Measurements from ENCODE around the gene LCAT. TPM values are rescaled to one million over a fixed set of nuclear protein-coding genes. Genes with fewer than 3 reads are reported as not detected.

Gene LCAT
- total and polyA plus RNA-seq, 9 donors, result 12.5 to 30.0 (median 25.5) TPM

DNA sequence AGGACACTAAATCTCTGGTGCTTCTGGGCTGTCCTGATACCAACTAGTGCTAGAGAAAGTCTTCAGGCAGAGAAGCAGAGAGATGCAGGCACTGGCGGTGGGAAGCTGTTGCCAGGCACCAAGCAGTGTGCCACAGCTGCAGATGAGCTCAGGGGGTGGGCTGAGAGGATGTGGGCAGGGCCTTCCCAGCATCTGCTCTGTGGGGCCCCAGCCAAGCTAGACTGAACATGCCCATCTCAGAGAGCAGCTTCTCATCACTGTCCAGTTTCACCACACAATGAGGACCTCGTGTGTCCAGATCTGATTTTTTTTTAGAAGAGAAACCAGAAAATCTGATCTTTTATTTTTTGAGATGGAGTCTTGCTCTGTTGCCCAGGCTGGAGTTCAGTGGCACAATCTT lies 33.8 kb downstream of the LCAT start:
- peak; percentile 83 for DNase-seq
- Histone ChIP-seq H3K4me3 (ENCODE audit: low read length) (no peak overlapping the region), H3K36me3 (ENCODE audit: control insufficient read depth, insufficient read depth, low read length) (peaks cover 43% of the 10 kb centered on the region), H3K4me1 (ENCODE audit: control insufficient read depth, insufficient read depth, low read length) (peaks cover 15% of the 10 kb centered on the region), H3K27me3 (ENCODE audit: control insufficient read depth, insufficient read depth, low read length) (no peaks in the 10 kb centered on the region), H3K27ac (ENCODE audit: low read length) (peak overlapping the region; percentile 47), H3K9me3 (replicated peaks; ENCODE audit: control insufficient read depth, low read depth, low read length) (no peaks in the 10 kb centered on the region)
- 73% methylated on average over 2 of the region's 2 CpGs for WGBS (ENCODE audit: insufficient coverage)

DNA sequence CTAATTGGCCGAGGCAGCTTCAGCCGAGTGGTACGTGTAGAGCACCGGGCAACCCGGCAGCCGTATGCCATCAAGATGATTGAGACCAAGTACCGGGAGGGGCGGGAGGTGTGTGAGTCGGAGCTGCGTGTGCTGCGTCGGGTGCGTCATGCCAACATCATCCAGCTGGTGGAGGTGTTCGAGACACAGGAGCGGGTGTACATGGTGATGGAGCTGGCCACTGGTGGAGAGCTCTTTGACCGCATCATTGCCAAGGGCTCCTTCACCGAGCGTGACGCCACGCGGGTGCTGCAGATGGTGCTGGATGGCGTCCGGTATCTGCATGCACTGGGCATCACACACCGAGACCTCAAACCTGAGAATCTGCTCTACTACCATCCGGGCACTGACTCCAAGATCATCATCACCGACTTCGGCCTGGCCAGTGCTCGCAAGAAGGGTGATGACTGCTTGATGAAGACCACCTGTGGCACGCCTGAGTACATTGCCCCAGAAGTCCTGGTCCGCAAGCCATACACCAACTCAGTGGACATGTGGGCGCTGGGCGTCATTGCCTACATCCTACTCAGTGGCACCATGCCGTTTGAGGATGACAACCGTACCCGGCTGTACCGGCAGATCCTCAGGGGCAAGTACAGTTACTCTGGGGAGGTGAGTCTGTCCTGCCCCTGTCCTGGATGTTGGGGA lies 34.7 kb downstream of the LCAT start:
- WGBS (ENCODE audit: insufficient coverage), result 92% methylated on average over 35 of the region's 36 CpGs
- H3K27ac ChIP-seq (ENCODE audit: low read length), result peak overlapping the region; percentile 47

DNA sequence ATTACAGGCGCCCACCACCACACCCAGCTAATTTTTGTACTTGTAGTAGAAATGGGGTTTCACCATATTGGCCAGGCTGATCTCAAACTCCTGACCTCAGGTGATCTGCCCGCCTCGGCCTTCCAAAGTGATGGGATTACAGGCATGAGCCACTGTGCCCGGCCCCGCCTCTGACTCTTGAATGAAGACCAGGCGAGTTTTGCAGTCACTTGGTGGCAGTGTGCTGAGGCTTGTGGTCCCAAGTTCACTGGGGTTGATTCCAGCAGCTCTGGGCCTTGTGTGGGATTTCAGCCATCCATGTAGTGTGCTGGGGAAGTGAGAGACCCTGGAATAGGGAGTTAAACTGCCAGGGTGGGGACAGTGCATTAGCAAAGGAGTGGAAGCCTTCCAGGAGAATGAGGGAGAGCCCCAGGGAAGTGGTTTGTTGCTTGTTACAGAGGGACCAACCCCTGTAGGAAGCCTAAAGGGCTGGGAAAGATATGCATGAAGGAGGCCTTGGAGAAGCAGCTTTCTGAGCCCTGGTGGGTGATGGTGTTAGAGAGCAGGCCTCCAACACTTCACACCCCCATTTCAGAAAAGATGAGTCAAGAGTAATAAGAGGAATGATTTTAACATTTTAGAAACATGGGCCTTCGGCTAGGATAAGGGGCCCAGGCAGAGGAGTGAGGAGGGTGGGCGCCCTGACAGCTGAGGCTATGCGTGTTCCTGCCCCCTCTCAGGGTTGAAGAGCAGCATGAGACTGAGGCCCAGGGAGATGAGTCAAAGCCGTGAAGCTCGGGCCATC lies 36.3 kb downstream of the LCAT start:
- DNase-seq, result no peak
- Histone ChIP-seq H3K36me3 (ENCODE audit: control insufficient read depth, insufficient read depth, low read length) (peaks cover 45% of the 10 kb centered on the region), H3K4me1 (ENCODE audit: control insufficient read depth, insufficient read depth, low read length) (peaks cover 11% of the 10 kb centered on the region), H3K4me3 (ENCODE audit: low read length) (no peak overlapping the region), H3K9me3 (replicated peaks; ENCODE audit: control insufficient read depth, low read depth, low read length) (no peaks in the 10 kb centered on the region), H3K27me3 (ENCODE audit: control insufficient read depth, insufficient read depth, low read length) (no peaks in the 10 kb centered on the region), H3K27ac (ENCODE audit: low read length) (no peak overlapping the region)
- 85% methylated on average over 7 of the region's 11 CpGs for WGBS (ENCODE audit: insufficient coverage)

More for the DNA sequence above, 34.7 kb downstream of the LCAT start:
- no peaks in the 10 kb centered on the region for H3K9me3 ChIP-seq (replicated peaks; ENCODE audit: control insufficient read depth, low read depth, low read length)
- no peak for DNase-seq
- H3K36me3 ChIP-seq (ENCODE audit: control insufficient read depth, insufficient read depth, low read length), result peaks cover 43% of the 10 kb centered on the region
- H3K4me1 ChIP-seq (ENCODE audit: control insufficient read depth, insufficient read depth, low read length), result peaks cover 11% of the 10 kb centered on the region
- no peak overlapping the region for H3K4me3 ChIP-seq (ENCODE audit: low read length)
- no peaks in the 10 kb centered on the region for H3K27me3 ChIP-seq (ENCODE audit: control insufficient read depth, insufficient read depth, low read length)

DNA sequence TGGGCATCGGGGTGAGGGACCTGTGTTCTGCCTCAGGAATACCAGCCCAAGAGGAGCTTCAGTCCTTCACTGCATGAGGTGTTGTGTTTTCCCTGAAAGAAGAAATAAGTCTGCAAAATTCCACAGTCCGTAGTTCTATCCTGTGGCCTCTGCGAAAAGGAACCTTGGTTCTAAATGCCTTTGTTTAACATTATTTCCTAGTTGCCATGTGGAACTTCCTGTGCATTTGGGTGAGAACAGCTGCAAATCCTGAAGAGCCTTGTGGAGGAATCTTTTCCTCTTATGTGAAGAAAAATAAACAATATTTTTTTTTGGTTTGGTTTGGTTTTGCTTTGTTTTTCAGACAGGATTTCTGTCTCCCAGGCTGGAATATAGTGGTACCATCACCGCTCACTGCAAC lies 41.1 kb downstream of the LCAT start:
- H3K9me3 ChIP-seq (replicated peaks; ENCODE audit: control insufficient read depth, low read depth, low read length), result no peaks in the 10 kb centered on the region
- H3K27me3 ChIP-seq (ENCODE audit: control insufficient read depth, insufficient read depth, low read length), result no peaks in the 10 kb centered on the region
- H3K36me3 ChIP-seq (ENCODE audit: control insufficient read depth, insufficient read depth, low read length), result peaks cover 17% of the 10 kb centered on the region
- H3K27ac ChIP-seq (ENCODE audit: low read length), result peak overlapping the region; percentile 45
- peaks cover 11% of the 10 kb centered on the region for H3K4me1 ChIP-seq (ENCODE audit: control insufficient read depth, insufficient read depth, low read length)
- WGBS (ENCODE audit: insufficient coverage), result 83% methylated on average over 1 of the region's 4 CpGs
- DNase-seq, result no peak
- H3K4me3 ChIP-seq (ENCODE audit: low read length), result no peak overlapping the region

DNA sequence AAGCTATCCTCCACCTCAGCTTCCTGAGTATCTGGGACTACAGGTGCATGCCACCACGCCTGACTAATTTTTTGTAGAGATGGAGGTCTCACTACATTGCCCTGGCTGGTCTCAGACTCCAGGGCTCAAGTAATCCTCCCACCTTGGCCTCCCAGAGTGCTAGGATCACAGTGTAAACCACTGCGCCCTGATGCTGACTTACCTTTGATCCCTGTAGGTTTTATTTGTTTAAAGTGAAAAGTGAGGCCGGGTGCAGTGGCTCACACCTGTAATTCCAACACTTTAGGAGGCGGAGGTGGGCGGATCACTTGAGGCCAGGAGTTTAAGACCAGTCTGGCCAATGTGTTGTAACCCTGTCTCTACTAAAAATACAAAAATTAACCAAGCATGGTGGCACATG lies 42.2 kb downstream of the LCAT start:
- WGBS (ENCODE audit: insufficient coverage), result 100% methylated on average over 1 of the region's 5 CpGs

DNA sequence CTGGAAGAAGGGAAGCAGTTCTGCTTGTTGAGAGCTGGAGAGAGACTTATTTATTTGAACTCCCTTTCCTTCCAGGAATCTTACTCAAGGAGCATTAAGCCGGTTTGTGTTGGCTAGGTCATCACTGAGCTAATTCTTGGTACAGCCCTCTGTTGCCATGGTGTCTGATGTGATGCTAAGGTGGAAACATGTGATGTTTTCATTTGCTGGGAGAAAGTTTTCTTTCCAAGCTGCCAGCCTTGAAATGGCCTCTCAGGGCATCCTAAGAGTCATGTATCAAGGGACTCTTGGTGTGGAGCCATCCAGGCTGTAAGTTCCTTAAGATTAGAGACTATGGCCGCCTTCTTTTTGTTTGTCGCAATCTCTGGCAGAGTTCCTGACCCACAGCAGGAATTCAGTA lies 46.7 kb downstream of the LCAT start:
- Histone ChIP-seq H3K36me3 (ENCODE audit: control insufficient read depth, insufficient read depth, low read length) (peaks cover 9% of the 10 kb centered on the region), H3K4me3 (ENCODE audit: low read length) (no peak overlapping the region), H3K4me1 (ENCODE audit: control insufficient read depth, insufficient read depth, low read length) (peaks cover 28% of the 10 kb centered on the region), H3K27ac (ENCODE audit: low read length) (no peak overlapping the region), H3K9me3 (replicated peaks; ENCODE audit: control insufficient read depth, low read depth, low read length) (no peaks in the 10 kb centered on the region), H3K27me3 (ENCODE audit: control insufficient read depth, insufficient read depth, low read length) (no peaks in the 10 kb centered on the region)
- WGBS (ENCODE audit: insufficient coverage), result no CpG with 5 or more reads among the region's 3 CpGs
- peak; percentile 56 for DNase-seq

More for the DNA sequence above, 42.2 kb downstream of the LCAT start:
- DNase-seq, result no peak
- Histone ChIP-seq H3K4me3 (ENCODE audit: low read length) (no peak overlapping the region), H3K36me3 (ENCODE audit: control insufficient read depth, insufficient read depth, low read length) (peaks cover 17% of the 10 kb centered on the region), H3K9me3 (replicated peaks; ENCODE audit: control insufficient read depth, low read depth, low read length) (no peaks in the 10 kb centered on the region), H3K4me1 (ENCODE audit: control insufficient read depth, insufficient read depth, low read length) (peaks cover 11% of the 10 kb centered on the region), H3K27ac (ENCODE audit: low read length) (no peak overlapping the region), H3K27me3 (ENCODE audit: control insufficient read depth, insufficient read depth, low read length) (no peaks in the 10 kb centered on the region)

DNA sequence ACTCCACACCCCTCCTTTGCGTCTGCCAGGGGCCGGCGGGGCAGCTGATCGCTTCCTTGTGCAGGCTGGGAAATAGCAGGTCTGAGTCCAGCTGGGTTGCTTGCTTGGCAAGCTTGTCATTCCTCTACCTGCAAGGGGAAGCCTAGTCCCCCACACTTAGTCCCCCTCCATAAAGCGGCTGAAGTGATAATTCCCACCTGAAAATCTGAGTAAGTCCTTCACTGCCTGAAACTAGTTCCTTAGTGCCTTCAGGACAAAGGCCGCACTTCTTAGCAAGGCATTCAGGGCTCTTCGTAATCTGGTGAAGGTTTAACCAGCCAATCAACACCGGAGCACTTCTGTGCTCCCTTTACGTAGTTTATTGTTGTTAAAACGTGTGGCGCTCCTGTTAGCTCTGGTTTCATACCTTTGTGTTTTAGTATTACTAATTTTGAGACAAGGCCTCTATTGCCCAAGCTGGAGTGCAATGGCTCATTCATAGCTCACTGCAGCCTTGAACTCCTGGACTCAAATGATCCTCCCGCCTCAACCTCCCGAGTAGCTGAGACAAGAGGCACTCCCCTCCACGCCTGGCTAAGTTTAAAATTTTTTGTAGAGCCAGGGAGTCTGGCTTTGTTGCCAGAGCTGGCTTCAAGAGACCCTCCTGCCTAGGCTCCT lies 50.0 kb downstream of the LCAT start:
- no peaks in the 10 kb centered on the region for H3K9me3 ChIP-seq (replicated peaks; ENCODE audit: control insufficient read depth, low read depth, low read length)
- H3K27me3 ChIP-seq (ENCODE audit: control insufficient read depth, insufficient read depth, low read length), result no peaks in the 10 kb centered on the region
- H3K36me3 ChIP-seq (ENCODE audit: control insufficient read depth, insufficient read depth, low read length), result no peaks in the 10 kb centered on the region
- DNase-seq, result no peak
- 19% methylated on average over 3 of the region's 14 CpGs for WGBS (ENCODE audit: insufficient coverage)
- peak overlapping the region; percentile 99 for H3K4me3 ChIP-seq (ENCODE audit: low read length)
- peak overlapping the region; percentile 94 for H3K27ac ChIP-seq (ENCODE audit: low read length)
- peaks cover 18% of the 10 kb centered on the region for H3K4me1 ChIP-seq (ENCODE audit: control insufficient read depth, insufficient read depth, low read length)

DNA sequence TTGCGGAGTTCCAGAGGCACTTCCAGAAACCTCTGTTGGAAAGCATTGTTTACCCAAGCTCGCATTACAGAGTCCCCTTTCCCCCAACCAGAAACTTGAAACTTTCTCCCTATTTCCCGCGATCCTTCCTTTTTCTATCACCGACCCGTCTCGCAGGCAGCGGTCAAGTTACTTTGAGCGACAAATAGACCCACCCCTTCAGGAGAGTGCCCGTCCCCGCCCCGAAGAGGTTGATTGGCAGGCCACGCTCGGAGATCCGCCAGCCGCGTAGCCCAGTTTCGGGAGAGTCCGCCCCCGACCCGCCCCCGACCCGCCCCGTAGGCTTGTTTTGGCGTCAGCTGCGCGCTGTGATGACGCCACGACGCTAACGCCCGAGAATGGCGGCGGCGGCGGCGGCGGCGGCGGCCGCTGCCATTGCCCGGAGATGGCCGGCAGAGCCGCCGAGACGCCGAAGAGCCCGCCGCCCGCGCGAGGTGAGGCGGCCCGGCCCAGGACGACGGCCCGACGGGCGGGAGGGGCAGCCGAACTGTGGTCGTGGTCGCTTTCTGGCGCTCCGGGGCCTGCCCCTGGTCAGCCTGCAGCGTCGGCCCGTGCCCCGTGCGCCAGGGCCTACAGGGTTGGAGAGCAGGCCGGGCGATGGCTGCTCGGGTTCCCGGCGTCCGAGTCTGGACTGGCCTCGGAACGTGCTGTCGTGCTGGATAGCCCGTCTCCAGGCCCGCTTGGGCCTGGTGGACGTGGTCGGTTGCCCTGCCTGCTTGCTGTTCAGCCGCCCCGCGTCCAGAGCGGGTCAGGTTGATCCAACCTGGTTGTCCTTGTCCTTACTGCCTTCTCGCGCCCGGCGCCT lies 50.8 kb downstream of the LCAT start, which contains the start of gene PSKH1:
Gene PSKH1 (plus strand): TSS at position 356 of the 844 bp plus-strand sequence. CDS start 15,496 bp downstream, outside the sequence.
- Histone ChIP-seq H3K4me1 (ENCODE audit: control insufficient read depth, insufficient read depth, low read length) (peaks cover 23% of the 10 kb centered on the region), H3K27ac (ENCODE audit: low read length) (peak within 1 kb of the TSS; percentile 94)
- under 1% methylated on average over 86 of the region's 90 CpGs for WGBS (ENCODE audit: insufficient coverage)

DNA sequence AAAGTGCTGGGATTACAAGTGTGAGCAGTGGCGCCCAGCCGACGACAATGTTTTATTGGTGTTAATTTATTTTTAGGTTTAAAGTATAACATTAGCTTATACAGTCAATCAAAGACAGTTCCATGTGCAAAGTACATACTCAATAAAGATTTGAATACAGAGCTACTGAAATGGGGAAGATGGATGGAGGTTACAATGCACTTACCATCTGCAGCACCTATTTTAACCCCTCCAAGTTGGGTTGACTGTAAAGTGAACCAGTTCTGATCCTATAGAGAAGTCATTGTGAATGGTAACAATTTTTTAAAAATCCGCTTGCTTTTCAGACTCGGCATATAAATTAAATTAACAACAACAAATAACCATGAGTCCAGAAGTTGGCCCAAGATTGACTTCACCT lies 51.5 kb downstream of the LCAT start:
- Histone ChIP-seq H3K4me1 (ENCODE audit: control insufficient read depth, insufficient read depth, low read length) (peaks cover 28% of the 10 kb centered on the region), H3K9me3 (replicated peaks; ENCODE audit: control insufficient read depth, low read depth, low read length) (no peaks in the 10 kb centered on the region), H3K36me3 (ENCODE audit: control insufficient read depth, insufficient read depth, low read length) (no peaks in the 10 kb centered on the region), H3K4me3 (ENCODE audit: low read length) (peak overlapping the region; percentile 49), H3K27me3 (ENCODE audit: control insufficient read depth, insufficient read depth, low read length) (no peaks in the 10 kb centered on the region), H3K27ac (ENCODE audit: low read length) (no peak overlapping the region)
- WGBS (ENCODE audit: insufficient coverage), result no CpG with 5 or more reads among the region's 5 CpGs
- no peak for DNase-seq

More for the DNA sequence above, 50.8 kb downstream of the LCAT start, which contains the start of gene PSKH1:
- no peaks in the 10 kb centered on the region for H3K9me3 ChIP-seq (replicated peaks; ENCODE audit: control insufficient read depth, low read depth, low read length)
- H3K36me3 ChIP-seq (ENCODE audit: control insufficient read depth, insufficient read depth, low read length), result no peaks in the 10 kb centered on the region
- no peaks in the 10 kb centered on the region for H3K27me3 ChIP-seq (ENCODE audit: control insufficient read depth, insufficient read depth, low read length)
- peak; percentile 98 for DNase-seq
- peak within 1 kb of the TSS; percentile 99 for H3K4me3 ChIP-seq (ENCODE audit: low read length)

All from muscle of leg (tissue), 11 donors.